ENCODE data around the gene HAUS7.
A peak's percentile ranks its signal among the peaks of the same experiment; 100 is the strongest.

The HAUS7 gene

DNA sequence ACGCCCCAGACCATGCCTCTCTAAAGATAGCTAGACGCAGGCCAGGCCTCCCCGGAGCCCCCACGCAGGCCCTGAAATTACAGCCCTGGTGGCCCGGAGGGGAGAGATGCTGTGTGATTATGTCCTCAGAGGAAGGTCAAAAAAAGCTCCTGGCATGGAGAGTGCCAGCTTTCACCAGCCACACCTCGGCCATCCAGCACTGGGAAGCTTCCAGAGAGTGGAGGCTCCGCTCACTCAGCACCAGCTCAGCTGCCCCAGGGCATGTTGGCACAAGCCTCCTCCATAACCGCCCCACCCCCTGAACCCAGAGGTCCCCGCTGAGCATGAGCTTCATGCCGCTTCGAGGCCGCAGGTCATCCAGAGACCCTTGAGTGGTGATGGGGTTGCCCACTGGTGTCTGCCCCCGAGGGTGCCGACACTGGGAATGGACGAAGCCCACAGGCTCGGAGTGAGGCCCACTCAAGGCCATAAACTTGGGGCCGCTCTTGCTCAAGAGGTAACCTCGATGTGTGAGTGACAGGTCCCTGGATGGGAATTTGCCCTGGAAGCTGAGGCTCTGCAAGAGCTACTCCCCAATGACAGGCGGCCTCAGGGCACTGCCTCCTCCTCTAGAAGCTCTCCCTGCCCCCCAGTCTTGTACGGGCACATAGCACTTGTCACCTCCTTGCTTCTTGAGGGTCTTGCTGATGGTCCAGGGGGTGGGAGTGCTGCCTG is 20.0 kb upstream of the HAUS7 start:
- DNase-seq, result no peak
- Histone ChIP-seq H3K27me3 (replicated peaks in 2 of 5; ENCODE audit: control insufficient read depth in 4 of 5, insufficient read depth in 5 of 5, low read length in 4 of 5) (peaks cover 0 to 14% (median 0%) of the 10 kb centered on the region in 5 experiments), H3K9me3 (ENCODE audit: control extremely low read depth in 1 of 5, control insufficient read depth in 4 of 5, insufficient read depth in 2 of 5, low read depth in 1 of 5, low read length in 4 of 5) (no peaks in the 10 kb centered on the region), H3K4me1 (ENCODE audit: control extremely low read depth in 1 of 4, control insufficient read depth in 4 of 4, insufficient read depth in 4 of 4, low read length in 3 of 4) (peaks cover 0 to 16% (median 8%) of the 10 kb centered on the region in 4 experiments), H3K4me3 (ENCODE audit: control insufficient read depth in 1 of 7, extremely low read depth in 1 of 7, insufficient read depth in 4 of 7, low read depth in 2 of 7, low read length in 6 of 7) (no peak overlapping the region), H3K27ac (ENCODE audit: insufficient read depth in 1 of 2, low read depth in 1 of 2, low read length in 2 of 2, poor library complexity in 1 of 2, severe bottlenecking in 2 of 2) (no peak overlapping the region), H3K36me3 (ENCODE audit: control insufficient read depth in 4 of 4, insufficient read depth in 4 of 4, low read length in 3 of 4) (no peaks in the 10 kb centered on the region)
- ChIA-PET CTCF (interaction anchor here (1.1 to 1.7 kb wide), 3 partner anchors 15 to 19 kb away, joined by 3 to 6 read pairs (median 5); partner anchors contain the start of gene HAUS7), POLR2A (no interaction called here)
- 89% methylated on average over 18 of the region's 20 CpGs for WGBS (ENCODE audit: insufficient coverage)

DNA sequence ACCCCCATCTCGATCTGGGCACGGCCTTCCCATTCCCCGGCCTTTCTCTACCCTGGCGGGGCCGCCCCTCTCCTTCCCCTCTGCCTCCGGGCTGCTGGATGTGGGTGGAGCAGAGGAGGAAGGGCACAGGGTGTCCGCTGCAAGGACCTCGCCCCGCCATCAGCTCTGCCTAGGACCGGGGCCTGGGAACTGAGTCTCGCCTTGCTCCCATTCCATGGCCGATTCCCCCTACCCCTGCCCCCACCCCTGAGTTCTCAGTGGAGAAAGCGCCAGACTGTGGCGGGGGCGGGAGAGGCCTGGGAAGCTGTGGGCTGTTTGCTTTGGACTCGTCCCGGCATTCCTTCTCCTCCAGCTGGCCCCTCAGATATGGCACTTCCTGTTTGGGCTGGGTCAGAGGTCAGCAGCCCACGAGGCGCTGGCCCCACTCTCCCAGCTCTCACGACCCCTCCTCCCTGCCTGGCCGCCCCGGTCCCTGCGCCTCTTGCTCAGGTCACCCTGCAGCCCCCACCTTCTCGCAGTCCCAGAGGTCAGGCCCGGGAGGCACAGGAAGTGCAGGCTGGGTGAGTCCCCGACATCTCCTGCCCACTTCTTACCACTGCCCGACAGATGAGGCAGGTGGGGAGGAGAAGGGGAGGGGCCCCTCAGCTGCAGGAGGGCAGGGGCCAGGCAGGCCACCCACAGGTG is 18.0 kb upstream of the HAUS7 start:
- Histone ChIP-seq H3K4me1 (ENCODE audit: control extremely low read depth in 1 of 4, control insufficient read depth in 4 of 4, insufficient read depth in 4 of 4, low read length in 3 of 4) (peaks cover 0 to 13% (median 8%) of the 10 kb centered on the region in 4 experiments), H3K27me3 (replicated peaks in 2 of 5; ENCODE audit: control insufficient read depth in 4 of 5, insufficient read depth in 5 of 5, low read length in 4 of 5) (peaks cover 0 to 8% (median 0%) of the 10 kb centered on the region in 5 experiments), H3K27ac (ENCODE audit: insufficient read depth in 1 of 2, low read depth in 1 of 2, low read length in 2 of 2, poor library complexity in 1 of 2, severe bottlenecking in 2 of 2) (no peak overlapping the region), H3K4me3 (ENCODE audit: control insufficient read depth in 1 of 7, extremely low read depth in 1 of 7, insufficient read depth in 4 of 7, low read depth in 2 of 7, low read length in 6 of 7) (no peak overlapping the region), H3K36me3 (ENCODE audit: control insufficient read depth in 4 of 4, insufficient read depth in 4 of 4, low read length in 3 of 4) (no peaks in the 10 kb centered on the region), H3K9me3 (ENCODE audit: control extremely low read depth in 1 of 5, control insufficient read depth in 4 of 5, insufficient read depth in 2 of 5, low read depth in 1 of 5, low read length in 4 of 5) (no peaks in the 10 kb centered on the region)
- CTCF ChIA-PET, result interaction anchor here (1.1 to 1.7 kb wide), 2 partner anchors 10 to 19 kb away, joined by 3 to 5 read pairs; no protein-coding TSS in a partner anchor
- WGBS (ENCODE audit: insufficient coverage), result 59% methylated on average over 6 of the region's 27 CpGs
- DNase-seq, result no peak
- POLR2A ChIA-PET, result no interaction called here

DNA sequence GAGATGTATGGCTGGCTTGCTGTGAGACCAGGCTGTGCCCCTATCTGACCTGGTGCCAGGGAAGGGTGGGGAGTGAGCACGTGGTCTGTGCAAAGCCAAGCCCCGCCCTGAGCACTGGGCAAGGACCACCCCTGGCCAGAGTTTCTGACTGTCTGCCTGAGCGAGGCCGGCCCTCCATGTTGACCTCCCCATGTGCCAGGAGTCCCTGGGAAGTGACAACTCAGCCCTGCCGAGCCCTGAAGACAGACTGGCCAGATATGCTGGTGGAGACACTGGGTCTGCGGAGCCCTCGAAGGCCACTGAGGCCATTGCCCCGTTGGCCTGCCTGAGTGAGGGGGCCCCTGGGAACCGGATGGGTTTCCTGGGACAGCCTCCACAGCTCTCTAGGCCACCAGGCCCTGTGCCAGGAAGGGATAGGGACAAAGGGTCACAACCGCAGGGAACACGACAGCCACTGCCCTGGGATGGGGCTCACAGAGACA is 17.3 kb upstream of the HAUS7 start:
- H3K9me3 ChIP-seq (ENCODE audit: control extremely low read depth in 1 of 5, control insufficient read depth in 4 of 5, insufficient read depth in 2 of 5, low read depth in 1 of 5, low read length in 4 of 5), result no peaks in the 10 kb centered on the region
- H3K36me3 ChIP-seq (ENCODE audit: control insufficient read depth in 4 of 4, insufficient read depth in 4 of 4, low read length in 3 of 4), result no peaks in the 10 kb centered on the region

GRCh38 chrX:153486171-153486570 is 15.8 kb upstream of the HAUS7 start:
- Histone ChIP-seq H3K36me3 (ENCODE audit: control insufficient read depth in 4 of 4, insufficient read depth in 4 of 4, low read length in 3 of 4) (no peaks in the 10 kb centered on the region), H3K27me3 (replicated peaks in 2 of 5; ENCODE audit: control insufficient read depth in 4 of 5, insufficient read depth in 5 of 5, low read length in 4 of 5) (peaks cover 0 to 7% (median 0%) of the 10 kb centered on the region in 5 experiments), H3K9me3 (ENCODE audit: control extremely low read depth in 1 of 5, control insufficient read depth in 4 of 5, insufficient read depth in 2 of 5, low read depth in 1 of 5, low read length in 4 of 5) (no peaks in the 10 kb centered on the region), H3K4me3 (ENCODE audit: control insufficient read depth in 1 of 7, extremely low read depth in 1 of 7, insufficient read depth in 4 of 7, low read depth in 2 of 7, low read length in 6 of 7) (no peak overlapping the region), H3K4me1 (ENCODE audit: control extremely low read depth in 1 of 4, control insufficient read depth in 4 of 4, insufficient read depth in 4 of 4, low read length in 3 of 4) (peaks cover 0 to under 1% (median 0%) of the 10 kb centered on the region in 4 experiments), H3K27ac (ENCODE audit: insufficient read depth in 1 of 2, low read depth in 1 of 2, low read length in 2 of 2, poor library complexity in 1 of 2, severe bottlenecking in 2 of 2) (no peak overlapping the region)
- WGBS (ENCODE audit: insufficient coverage), result 92% methylated on average over 8 of the region's 10 CpGs
- DNase-seq, result no peak
- ChIA-PET CTCF (interaction anchor here (2.5 kb wide), 1 partner anchor 14 kb away, joined by 6 read pairs; no protein-coding TSS in a partner anchor), POLR2A (no interaction called here)

More for the DNA sequence above, 17.3 kb upstream of the HAUS7 start:
- peaks cover 0 to 13% (median 8%) of the 10 kb centered on the region in 4 experiments for H3K4me1 ChIP-seq (ENCODE audit: control extremely low read depth in 1 of 4, control insufficient read depth in 4 of 4, insufficient read depth in 4 of 4, low read length in 3 of 4)
- 90% methylated on average over 10 of the region's 11 CpGs for WGBS (ENCODE audit: insufficient coverage)
- H3K27me3 ChIP-seq (replicated peaks in 2 of 5; ENCODE audit: control insufficient read depth in 4 of 5, insufficient read depth in 5 of 5, low read length in 4 of 5), result peaks cover 0 to 7% (median 0%) of the 10 kb centered on the region in 5 experiments
- no peak overlapping the region for H3K27ac ChIP-seq (ENCODE audit: insufficient read depth in 1 of 2, low read depth in 1 of 2, low read length in 2 of 2, poor library complexity in 1 of 2, severe bottlenecking in 2 of 2)
- CTCF ChIA-PET, result no interaction called here
- no peak overlapping the region for H3K4me3 ChIP-seq (ENCODE audit: control insufficient read depth in 1 of 7, extremely low read depth in 1 of 7, insufficient read depth in 4 of 7, low read depth in 2 of 7, low read length in 6 of 7)
- POLR2A ChIA-PET, result no interaction called here
- DNase-seq, result no peak

DNA sequence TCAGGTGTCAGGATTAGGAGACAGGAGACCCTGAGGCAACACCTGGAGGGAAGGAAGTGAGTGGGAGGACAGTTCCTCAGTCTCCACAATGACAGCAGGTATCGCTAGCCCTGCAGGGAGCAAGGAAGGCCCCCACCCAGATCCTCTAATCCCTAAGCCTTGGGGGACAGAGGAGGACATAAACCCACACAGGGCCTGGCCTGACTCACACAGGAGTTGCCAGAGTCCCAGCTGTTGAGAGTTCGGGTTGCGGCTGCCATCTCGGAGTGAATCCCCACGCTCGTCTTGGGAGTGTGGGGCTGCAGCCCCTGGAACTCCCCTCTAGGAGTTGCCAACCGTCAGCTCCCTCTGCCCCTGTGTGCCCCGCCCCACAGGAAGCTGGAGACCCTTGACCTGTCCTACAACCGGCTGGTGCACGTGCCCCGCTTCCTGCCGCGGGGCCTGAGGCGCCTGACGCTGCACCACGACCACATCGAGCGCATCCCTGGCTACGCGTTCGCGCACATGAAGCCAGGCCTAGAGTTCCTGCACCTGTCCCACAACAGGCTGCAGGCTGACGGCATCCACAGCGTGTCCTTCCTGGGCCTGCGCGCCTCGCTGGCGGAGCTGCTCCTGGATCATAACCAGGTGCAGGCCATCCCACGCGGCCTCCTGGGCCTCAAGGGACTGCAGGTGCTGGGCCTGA is 15.2 kb upstream of the HAUS7 start:
- Histone ChIP-seq H3K4me3 (ENCODE audit: control insufficient read depth in 1 of 7, extremely low read depth in 1 of 7, insufficient read depth in 4 of 7, low read depth in 2 of 7, low read length in 6 of 7) (no peak overlapping the region), H3K36me3 (ENCODE audit: control insufficient read depth in 4 of 4, insufficient read depth in 4 of 4, low read length in 3 of 4) (no peaks in the 10 kb centered on the region), H3K9me3 (ENCODE audit: control extremely low read depth in 1 of 5, control insufficient read depth in 4 of 5, insufficient read depth in 2 of 5, low read depth in 1 of 5, low read length in 4 of 5) (no peaks in the 10 kb centered on the region), H3K4me1 (ENCODE audit: control extremely low read depth in 1 of 4, control insufficient read depth in 4 of 4, insufficient read depth in 4 of 4, low read length in 3 of 4) (no peaks in the 10 kb centered on the region), H3K27me3 (replicated peaks in 2 of 5; ENCODE audit: control insufficient read depth in 4 of 5, insufficient read depth in 5 of 5, low read length in 4 of 5) (peaks cover 0 to 3% (median 0%) of the 10 kb centered on the region in 5 experiments), H3K27ac (ENCODE audit: insufficient read depth in 1 of 2, low read depth in 1 of 2, low read length in 2 of 2, poor library complexity in 1 of 2, severe bottlenecking in 2 of 2) (no peak overlapping the region)
- 80% methylated on average over 30 of the region's 30 CpGs for whole genome bisulfite sequencing (ENCODE audit: insufficient coverage)
- ChIA-PET POLR2A (no interaction called here), CTCF (interaction anchor here (1.2 to 2.5 kb wide), 3 partner anchors 10 to 15 kb away, joined by 3 to 6 read pairs (median 4); partner anchors contain the start of gene HAUS7)
- peak in 1 of 3 donors; percentile 7 for DNase-seq

DNA sequence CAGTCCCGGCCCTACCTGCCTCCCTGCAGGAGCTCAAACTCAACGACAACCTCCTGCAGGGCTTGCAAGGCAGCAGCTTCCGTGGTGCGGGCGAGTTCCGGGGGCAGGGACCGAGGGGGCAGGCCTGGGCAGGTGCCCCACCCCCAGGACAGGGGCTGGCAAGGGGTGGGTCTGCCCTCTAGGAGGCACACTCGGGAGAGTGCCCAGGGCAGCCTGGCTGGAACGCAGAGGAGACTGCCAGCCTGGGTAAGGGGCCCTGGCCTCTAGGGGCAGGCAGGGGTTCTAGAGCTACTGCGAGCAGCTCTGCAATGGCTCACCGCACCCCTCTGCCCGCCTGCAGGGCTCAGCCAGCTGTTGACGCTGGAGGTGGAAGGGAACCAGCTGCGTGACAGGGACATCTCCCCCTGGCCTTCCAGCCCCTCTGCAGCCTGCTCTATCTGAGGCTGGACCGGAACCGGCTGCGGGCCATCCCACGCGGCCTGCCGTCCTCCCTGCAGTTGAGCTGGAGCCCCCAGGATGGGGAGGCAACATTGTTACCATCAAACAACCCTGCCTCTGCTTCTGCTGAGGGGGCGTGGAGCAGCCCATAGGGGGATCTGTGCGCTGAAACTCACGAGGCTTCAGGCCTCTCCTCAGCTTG is 12.1 kb upstream of the HAUS7 start:
- Histone ChIP-seq H3K4me3 (ENCODE audit: control insufficient read depth in 1 of 7, extremely low read depth in 1 of 7, insufficient read depth in 4 of 7, low read depth in 2 of 7, low read length in 6 of 7) (no peak overlapping the region), H3K4me1 (ENCODE audit: control extremely low read depth in 1 of 4, control insufficient read depth in 4 of 4, insufficient read depth in 4 of 4, low read length in 3 of 4) (no peaks in the 10 kb centered on the region), H3K27ac (ENCODE audit: insufficient read depth in 1 of 2, low read depth in 1 of 2, low read length in 2 of 2, poor library complexity in 1 of 2, severe bottlenecking in 2 of 2) (no peak overlapping the region), H3K36me3 (ENCODE audit: control insufficient read depth in 4 of 4, insufficient read depth in 4 of 4, low read length in 3 of 4) (no peaks in the 10 kb centered on the region), H3K27me3 (replicated peaks in 2 of 5; ENCODE audit: control insufficient read depth in 4 of 5, insufficient read depth in 5 of 5, low read length in 4 of 5) (peaks cover 0 to 3% (median 0%) of the 10 kb centered on the region in 5 experiments), H3K9me3 (ENCODE audit: control extremely low read depth in 1 of 5, control insufficient read depth in 4 of 5, insufficient read depth in 2 of 5, low read depth in 1 of 5, low read length in 4 of 5) (no peaks in the 10 kb centered on the region)
- WGBS (ENCODE audit: insufficient coverage), result 93% methylated on average over 21 of the region's 23 CpGs
- no peak for DNase-seq
- CTCF ChIA-PET, result interaction anchor here (1.1 kb wide), 2 partner anchors 11 to 12 kb away, joined by 3 read pairs; partner anchors contain the start of gene HAUS7
- POLR2A ChIA-PET, result no interaction called here
